Fibroblast of the aortic adventitia (primary cell): ENCODE results near the gene UNC13D. TPM values are rescaled to one million over a fixed set of nuclear protein-coding genes. Genes with fewer than 3 reads are reported as not detected.
A peak's percentile ranks its signal among the peaks of the same experiment; 100 is the strongest.

Experiments
- DNase-seq: peaks from one replicate; pipeline ENCODE4 v3.0.0-alpha.2; 2010; ENCODE audit warnings: low read depth
- H3K4me3 ChIP-seq: 2 replicates; pipeline ENCODE4 v1.5.1; 2011; ENCODE audit warnings: low read depth, mild to moderate bottlenecking, control low read depth, low read length, moderate library complexity
- CTCF ChIP-seq: IDR thresholded peaks from 2 replicates; pipeline ENCODE4 v1.5.1; 2011; ENCODE audit warnings: mild to moderate bottlenecking, low read length, control low read depth, inconsistent platforms; ENCODE audit not compliant: insufficient read depth
- total RNA-seq: library from RNA; depleted of rRNA; stranded (reverse); fragments of >200 nt; gene quantifications from 2 replicates; pipeline ENCODE4 v1.2.3, GENCODE V29; 2012; ENCODE audit warnings: low replicate concordance

The UNC13D gene
- total RNA-seq, 1 donor = 0.54 TPM

GRCh38 chr17:75877752-75878173 lies 33.6 kb upstream of the UNC13D start:
- DNase-seq = peak; percentile 64
- TF ChIP-seq CTCF = peak; percentile 52
- H3K4me3 ChIP-seq = peak overlapping the region; percentile 93

- peak; percentile 23 for TF ChIP-seq CTCF
- peak overlapping the region; percentile 93 for H3K4me3 ChIP-seq
- DNase-seq = peak; percentile 98
Observed at GRCh38 chr17:75876938-75877751, 32.9 kb upstream of the UNC13D start.

GRCh38 chr17:75876190-75876937 lies 32.2 kb upstream of the UNC13D start:
- no peak for TF ChIP-seq CTCF
- peak overlapping the region; percentile 93 for H3K4me3 ChIP-seq
- DNase-seq = no peak

- peak overlapping the region; percentile 93 for H3K4me3 ChIP-seq
- DNase-seq = no peak
- no peak for TF ChIP-seq CTCF
Observed at GRCh38 chr17:75875940-75876189, 31.7 kb upstream of the UNC13D start.

- TF ChIP-seq CTCF = no peak
- H3K4me3 ChIP-seq = no peak overlapping the region
- no peak for DNase-seq
Observed at GRCh38 chr17:75875182-75875939, 31.2 kb upstream of the UNC13D start.

GRCh38 chr17:75874323-75875181 lies 30.3 kb upstream of the UNC13D start:
- TF ChIP-seq CTCF = no peak
- DNase-seq = no peak
- no peak overlapping the region for H3K4me3 ChIP-seq
